GM18508 (cell line): ENCODE measurements around the gene ACSF3.

Experiments
- ATAC-seq: cut with Tn5 transposase; IDR thresholded peaks from one replicate; pipeline ENCODE4 v1.9.1; 2021; ENCODE audit warnings: moderate number of reproducible peaks; ENCODE audit not compliant: insufficient read depth, unreplicated experiment

The ACSF3 gene

DNA sequence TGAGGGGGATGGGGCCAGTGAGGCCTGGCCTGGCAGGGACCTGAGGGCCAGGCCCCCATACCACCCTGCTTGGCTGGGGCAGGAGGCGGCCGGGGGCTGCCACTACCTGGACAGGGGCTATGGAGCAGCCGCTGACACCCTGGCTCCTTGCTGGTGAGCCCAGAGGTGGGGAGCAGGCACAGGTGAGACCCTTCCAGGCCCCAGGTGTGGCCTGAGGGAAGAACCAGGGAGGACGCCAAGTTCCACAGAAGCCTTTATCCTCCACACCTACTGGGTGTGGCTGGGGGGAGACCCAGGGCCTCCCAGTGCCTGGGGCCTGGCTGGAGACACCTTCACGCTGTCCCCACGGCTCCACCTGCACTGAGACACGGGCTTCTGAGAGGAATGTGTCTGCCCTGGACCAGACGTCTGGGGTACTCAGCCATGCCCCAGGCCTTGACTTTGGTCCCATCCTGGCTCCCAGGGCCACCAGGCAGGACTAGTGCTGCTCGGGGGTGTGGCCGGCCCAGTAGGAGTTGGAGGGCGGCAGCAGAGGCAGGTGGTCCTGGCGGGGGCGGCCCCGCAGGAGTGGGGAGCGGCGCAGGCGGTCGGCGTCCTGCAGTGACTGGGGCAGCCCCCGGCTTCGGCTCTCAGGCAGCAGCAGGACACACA, 102.0 kb downstream of the ACSF3 start:
- no peak for ATAC-seq

DNA sequence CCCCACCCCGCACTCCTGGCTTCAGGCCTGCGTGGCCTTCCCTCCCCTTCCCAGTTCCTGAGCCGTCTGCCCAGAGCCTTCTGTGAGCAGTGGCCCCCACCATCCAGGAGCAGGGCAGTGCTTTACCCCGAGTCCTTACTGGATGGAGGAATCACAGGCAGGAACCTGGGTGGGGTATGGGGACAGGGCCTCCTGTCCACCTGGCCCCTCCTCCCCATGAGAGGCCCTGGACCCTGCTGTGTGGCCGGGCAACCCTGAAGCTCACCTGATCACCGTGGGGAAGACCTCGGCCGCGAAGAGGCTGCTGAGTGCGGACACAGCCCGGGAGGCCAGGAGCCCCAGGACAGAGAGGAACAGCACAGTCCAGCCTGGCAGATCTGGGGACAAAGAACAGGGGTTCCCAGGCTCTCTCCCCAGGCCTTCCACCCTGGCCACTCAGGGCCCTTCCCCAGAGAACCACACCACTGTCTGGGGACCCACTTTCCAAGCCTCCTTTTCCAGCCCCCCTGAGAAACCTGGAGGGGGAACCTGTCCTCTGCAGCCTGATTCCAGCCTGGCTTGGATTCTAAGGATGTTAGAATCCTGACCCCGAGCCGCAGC, 103.5 kb downstream of the ACSF3 start:
- ATAC-seq: no peak

DNA sequence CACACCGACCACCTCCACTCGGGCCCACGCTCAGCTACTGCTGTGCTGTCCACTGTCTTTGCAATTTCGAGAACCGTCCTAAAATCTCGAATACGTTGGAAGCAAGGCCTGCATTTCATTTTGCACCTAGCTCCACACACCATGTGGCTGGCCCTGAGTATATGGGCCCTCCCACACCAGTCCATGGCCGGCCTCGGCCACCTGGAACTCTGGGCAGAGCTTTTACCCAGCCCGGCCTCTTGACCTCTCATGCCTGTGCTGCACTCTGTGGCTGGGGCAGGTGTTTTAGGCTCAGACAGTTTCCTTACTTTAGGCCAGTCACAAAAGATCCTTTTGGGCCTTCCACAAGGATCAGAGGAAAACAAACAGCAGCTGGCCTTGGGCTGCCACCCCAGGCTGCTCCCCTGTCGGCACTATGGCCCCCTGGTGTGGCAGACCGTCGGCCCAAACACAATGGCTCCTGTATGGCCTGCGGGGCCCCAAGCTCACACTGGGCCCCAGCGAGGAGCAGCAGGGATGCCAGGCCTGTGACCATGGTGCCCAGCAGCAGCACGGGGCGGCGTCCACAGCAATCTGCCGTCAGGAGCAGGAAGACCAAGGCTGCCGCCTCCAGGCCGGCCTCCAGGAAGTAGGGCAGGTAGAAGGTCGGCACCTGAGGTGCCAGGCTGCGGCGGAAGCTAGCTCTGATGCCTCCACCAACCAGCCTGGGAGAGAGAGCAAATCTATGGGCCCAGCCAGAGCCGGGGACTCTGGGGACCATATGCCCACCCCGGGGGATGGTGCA, 104.2 kb downstream of the ACSF3 start:
- ATAC-seq: no peak

DNA sequence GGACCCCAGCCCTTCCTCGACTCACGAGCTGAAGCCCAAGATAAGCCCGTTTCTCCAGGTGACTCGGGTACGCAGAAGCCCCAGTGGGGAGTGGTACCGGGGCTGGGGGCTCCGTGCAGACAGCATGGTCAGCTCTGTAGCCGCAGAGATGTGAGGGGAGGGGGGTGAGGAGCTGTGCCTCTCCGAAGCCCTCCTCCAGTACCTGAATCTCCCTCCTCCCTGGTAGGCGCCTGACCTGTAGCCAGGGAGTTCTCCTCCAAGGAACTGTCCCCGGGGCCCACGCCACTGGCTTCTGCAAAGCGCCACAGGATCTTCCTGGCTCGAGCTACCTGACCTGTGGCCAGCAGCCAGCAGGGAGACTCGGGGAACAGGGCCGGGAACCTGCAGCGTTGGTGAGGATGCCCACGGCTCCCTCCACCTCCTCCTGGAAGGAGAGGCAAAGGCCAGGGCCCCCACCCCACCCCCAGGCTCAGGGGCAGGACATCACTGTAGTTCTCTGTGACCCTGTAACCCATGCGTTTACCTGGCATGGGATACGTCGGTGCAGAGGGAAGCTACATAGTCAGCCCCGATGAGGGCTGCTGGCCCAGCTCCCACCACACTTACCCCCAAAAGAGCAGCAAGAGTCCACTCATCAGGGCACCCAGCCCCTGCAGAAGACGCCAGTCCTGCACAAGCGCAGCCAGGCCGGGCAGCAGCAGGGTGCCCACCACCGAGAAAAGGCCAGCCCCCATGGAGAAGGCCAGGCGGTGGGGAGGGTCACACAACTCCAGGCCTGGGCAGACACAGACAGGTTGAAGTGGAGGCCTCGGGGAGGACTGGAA, 105.0 kb downstream of the ACSF3 start:
- no peak for ATAC-seq

DNA sequence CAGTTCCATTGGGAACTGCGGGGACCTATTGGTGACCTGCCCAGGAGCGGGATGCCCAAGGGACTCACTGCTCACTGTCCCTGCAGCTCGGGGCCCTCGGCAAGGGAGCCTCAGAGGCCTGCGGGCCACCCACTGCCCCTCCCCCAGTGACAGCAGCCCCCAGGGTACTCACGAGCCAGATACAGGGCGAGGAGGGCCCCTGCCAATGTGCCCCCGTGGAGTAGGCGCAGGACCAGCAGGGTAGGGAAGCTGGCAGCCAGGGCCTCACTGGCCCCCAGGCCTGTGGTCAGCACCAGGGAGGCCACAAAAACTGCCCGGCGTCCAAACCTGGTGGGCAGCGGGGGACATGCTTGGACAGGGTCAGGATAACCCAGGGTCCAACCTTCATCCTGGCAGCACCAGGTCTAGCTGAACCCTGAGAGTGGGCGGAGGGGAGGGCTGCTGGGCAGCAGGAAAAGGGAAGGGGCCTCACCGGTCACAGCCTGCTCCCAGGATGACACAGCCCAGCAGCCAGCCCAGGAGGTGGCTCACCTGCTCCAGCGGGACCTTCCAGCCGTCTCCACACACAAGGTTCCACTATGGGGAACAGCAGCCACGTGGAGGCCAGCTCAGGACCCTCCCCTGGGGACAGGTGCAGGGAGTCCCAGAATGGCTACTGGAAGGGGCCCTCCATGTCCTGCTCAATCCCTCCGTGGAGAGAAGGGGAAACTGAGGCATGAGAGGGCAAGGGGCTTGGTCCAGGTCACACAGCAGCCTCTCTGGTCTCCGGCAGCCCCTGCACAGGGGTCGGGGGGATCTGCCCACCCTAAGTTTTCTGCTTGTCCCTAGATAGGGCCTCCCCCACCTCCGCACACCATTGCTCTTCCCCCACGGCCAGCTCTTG, 105.8 kb downstream of the ACSF3 start:
- ATAC-seq: no peak

DNA sequence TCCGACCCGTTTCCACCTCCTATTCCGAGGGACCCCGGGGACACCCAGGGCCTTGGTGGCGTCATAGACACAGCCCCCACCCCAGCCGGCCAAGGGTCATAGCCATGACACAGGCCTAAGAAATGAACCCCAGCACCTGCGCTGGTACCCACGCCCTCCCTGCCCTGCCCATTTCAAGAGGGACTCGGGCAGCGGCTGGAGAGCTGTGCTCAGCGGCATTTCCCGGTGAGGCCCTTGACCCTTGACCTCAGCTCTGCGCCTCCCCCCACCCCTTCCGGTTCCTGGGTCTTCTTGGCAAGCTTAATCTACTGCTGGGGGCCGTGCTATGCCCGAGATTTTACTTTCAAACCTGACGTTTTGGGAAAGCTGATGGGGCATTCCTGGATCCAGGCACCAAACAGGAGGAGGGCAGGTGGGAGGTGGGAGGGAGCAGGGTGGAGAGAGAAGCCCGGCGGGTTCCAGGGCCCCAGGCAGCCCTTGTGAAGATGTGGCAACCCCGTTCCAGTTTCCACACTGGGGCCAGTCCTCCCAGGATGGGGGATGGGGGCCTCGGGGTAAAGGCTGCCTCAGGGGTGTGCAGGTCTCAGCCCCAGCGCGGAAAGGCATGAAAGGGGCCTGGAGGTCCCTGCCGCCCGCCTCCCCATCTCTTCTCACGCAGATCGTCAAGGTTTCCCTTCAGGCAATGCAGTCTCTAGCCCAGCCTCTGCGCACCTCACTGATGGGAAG, 106.6 kb downstream of the ACSF3 start, which contains the start of gene SLC22A31:
Gene SLC22A31, minus strand, starts transcription at position 414 of the 726 bp plus-strand sequence. Its CDS starts 36 bp downstream, at position 378.
- ATAC-seq: no peak

DNA sequence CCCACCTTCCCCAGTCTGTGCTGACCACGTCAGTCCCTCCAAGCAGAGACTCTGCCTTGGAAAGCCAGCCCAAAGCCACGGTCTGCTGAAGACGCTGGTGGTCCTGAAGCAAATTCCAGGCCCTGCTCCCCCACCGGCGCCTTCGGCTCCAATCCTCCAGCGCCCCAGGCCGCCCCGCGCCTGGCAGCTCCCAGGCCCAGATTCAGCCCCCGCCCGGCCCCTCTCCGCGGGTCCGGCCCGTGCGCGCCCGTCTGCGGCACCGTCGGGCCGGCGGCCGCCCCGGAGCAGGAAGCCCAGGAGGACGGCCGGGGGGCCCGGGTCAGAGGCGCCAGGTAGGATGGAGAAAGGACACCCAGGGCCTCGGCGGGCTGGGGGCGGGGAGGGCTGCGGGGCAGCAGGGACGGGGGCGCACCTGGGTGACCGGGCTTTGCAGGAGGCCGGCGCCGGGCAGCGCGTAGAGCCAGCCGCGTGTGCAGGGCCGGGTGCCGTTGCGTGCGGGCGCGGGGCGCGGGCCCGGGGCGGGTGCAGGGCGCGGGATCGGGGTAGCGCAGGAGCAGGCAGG, 107.3 kb downstream of the ACSF3 start:
- ATAC-seq: no peak

DNA sequence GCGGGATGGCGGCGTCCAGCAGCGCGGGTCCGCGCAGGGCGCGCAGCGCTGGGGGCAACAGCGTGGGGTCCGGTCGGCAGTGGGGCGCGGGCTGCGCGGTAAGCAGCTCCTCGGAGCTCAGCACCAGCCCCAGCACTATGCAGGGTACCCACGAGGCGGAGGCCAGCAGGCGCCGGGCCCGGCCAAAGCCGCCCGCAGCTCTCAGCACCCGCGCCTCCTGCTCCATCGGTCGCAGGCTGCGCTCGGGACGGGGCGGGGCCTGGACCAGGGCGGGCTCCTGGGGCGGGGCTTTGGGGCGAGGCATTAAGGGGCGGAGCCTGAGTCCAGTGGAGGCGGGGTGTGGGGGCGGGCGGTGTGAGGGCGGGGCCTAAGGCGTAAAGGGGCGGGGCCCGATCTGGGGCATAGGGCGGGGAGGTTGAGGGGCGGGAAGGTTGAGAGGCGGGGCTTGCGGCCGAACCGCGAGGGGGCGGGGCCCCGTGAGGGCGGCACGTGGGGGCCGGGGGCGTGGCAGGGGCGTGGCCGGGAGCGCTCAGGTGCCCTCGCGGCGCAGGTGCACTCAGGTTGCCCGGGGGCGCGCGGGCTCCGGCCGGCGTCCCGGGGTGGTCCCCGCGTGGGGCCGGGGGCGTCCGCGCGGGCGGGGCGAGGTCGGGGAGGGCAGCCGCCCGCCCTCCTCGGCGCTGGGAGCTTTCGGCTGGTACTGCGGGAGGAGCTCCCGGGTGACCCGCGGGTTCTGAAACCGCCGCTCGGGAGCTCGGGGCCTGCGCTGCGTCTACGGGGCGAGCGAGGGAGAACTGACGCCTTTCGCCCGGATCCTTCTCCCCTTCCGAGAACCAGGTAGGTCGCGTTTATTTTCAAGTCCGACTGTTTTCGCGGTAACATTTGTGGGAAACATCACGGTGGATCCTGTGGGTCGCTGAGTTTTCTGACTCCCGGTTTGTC, 108.1 kb downstream of the ACSF3 start:
- no peak for ATAC-seq

DNA sequence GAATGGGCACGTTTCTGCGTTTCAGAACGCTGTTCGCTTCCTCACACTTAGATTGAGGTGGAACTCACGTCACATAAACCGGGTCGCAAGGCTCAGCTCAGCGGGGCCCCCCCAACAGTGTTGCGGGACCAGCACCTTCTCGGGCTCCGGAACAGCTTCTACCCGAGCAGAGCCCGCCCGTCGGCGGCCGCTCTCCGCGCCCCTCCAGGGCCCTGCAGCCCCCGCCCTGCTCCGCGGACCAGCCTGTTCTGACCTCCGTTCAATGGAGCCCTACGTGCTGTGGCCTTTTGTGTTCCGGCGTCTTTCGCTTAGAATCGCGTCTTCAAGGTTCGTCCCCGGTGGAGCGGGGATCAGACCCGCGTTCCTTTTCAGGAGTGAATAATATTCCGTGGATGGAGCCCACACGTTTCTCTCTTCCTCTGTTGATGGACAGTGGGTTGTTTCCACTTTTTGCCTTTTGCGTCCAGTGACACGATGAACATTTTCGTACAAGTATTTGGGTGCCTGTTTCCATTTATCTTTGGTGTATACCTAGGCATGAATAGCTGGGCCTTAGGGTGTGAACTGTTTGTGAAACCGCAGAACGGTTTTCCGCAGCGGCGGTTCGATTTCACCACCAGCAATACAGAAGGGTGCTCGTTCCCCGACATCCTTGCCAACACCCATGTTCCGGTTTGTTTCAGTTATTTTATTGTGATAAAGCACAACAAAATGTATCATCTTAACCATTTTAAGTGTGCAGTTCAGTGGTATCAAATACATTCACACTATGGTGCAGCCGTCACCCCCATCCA, 109.0 kb downstream of the ACSF3 start:
- no peak for ATAC-seq
